ENCODE data around the gene STON1.

GRCh38 chr2:48587560-48587959 is 57.6 kb downstream of the STON1 start:
- TF ChIP-seq CTCF (IDR thresholded peaks at IDR 0.05; ENCODE audit: low read depth, low read length) (no peak), EZH2phosphoT487 (IDR thresholded peaks at IDR 0.05; ENCODE audit: low read depth) (no peak)
